H1 (cell line): ENCODE data around the gene SOWAHD.

Experiments used
- ASH2L ChIP-seq: fragments of 200-600, 300-600 bp; sonication (generic); IDR thresholded peaks from one replicate; pipeline ENCODE4 v1.7.1; 2017; ENCODE audit warnings: low read length
- CTBP2 ChIP-seq: IDR thresholded peaks from 2 replicates; pipeline ENCODE4 v1.7.0; 2011; ENCODE audit warnings: borderline replicate concordance, mild to moderate bottlenecking, moderate library complexity, mixed read lengths, low read length; ENCODE audit not compliant: insufficient read depth, insufficient read length
- EP300 ChIP-seq, 2 experiments: IDR thresholded peaks; 1 replicate in 1 of 2; 2 replicates in 1 of 2; pipeline ENCODE4 v1.6.1; 2011 to 2012; ENCODE audit warnings: low read depth in 2 of 2, low read length in 2 of 2, mild to moderate bottlenecking in 2 of 2, borderline replicate concordance in 1 of 2, inconsistent platforms in 1 of 2, moderate library complexity in 1 of 2
- EZH2 ChIP-seq: fragments of 200-600 bp; sonication (generic); IDR thresholded peaks from 2 replicates; pipeline ENCODE4 v1.7.1; 2012; ENCODE audit warnings: low read depth, mild to moderate bottlenecking, moderate library complexity, low read length, inconsistent platforms; ENCODE audit not compliant: severe bottlenecking
- GABPA ChIP-seq: IDR thresholded peaks from 2 replicates; pipeline ENCODE4 v1.6.1; 2011; ENCODE audit warnings: mild to moderate bottlenecking, low read length, moderate library complexity, borderline replicate concordance; ENCODE audit not compliant: insufficient read depth
- GTF2F1 ChIP-seq: IDR thresholded peaks from 2 replicates; pipeline ENCODE4 v1.6.1; 2012; ENCODE audit warnings: low read depth, low read length, improper control_type of control experiment, borderline replicate concordance
- KDM1A ChIP-seq: fragments of 200-600, 300-600 bp; sonication (generic); IDR thresholded peaks from 2 replicates; pipeline ENCODE4 v1.7.1; 2016; ENCODE audit warnings: mild to moderate bottlenecking, low read length, borderline replicate concordance
- MAFK ChIP-seq: IDR thresholded peaks from 2 replicates; pipeline ENCODE4 v1.6.1; 2012; ENCODE audit warnings: low read depth, mild to moderate bottlenecking, improper control_type of control experiment, low read length
- TF ChIP-seq, protein P1 (sequence below), 3 experiments: IDR thresholded peaks; 1 replicate in 2 of 3; 2 replicates in 1 of 3; pipeline versions ENCODE4 v1.5.1 to v1.6.1; 2011; ENCODE audit warnings: low read length in 3 of 3, mild to moderate bottlenecking in 3 of 3, inconsistent platforms in 2 of 3, low read depth in 1 of 3, moderate library complexity in 1 of 3; ENCODE audit not compliant: insufficient read depth in 1 of 3; ENCODE audit errors: control extremely low read depth in 1 of 3
- TF ChIP-seq, protein P2 (sequence below): IDR thresholded peaks from 2 replicates; pipeline ENCODE4 v1.6.1; 2011; ENCODE audit warnings: low read depth, mild to moderate bottlenecking, low read length; ENCODE audit not compliant: insufficient read depth

DNA sequence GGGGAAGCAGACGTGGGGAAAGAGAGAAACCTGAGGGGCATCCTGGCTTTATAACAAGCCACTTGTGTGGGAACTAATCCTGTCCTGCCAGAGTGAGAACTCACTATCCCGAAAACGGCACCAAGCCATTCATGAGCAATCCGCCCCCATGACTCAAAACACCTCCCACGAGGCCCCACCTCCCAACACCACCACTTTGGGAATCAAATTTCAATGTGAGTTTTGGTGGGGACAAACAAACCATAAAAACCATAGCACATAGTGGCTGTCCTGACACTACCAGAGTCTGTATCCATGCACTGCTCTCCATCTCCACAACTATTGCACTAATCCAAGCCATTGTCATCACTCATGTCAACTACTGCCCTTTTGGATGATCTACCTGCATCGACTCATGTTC lies 36.9 kb upstream of the SOWAHD start:
- no peak for TF ChIP-seq GTF2F1
- TF ChIP-seq, protein P1, sequence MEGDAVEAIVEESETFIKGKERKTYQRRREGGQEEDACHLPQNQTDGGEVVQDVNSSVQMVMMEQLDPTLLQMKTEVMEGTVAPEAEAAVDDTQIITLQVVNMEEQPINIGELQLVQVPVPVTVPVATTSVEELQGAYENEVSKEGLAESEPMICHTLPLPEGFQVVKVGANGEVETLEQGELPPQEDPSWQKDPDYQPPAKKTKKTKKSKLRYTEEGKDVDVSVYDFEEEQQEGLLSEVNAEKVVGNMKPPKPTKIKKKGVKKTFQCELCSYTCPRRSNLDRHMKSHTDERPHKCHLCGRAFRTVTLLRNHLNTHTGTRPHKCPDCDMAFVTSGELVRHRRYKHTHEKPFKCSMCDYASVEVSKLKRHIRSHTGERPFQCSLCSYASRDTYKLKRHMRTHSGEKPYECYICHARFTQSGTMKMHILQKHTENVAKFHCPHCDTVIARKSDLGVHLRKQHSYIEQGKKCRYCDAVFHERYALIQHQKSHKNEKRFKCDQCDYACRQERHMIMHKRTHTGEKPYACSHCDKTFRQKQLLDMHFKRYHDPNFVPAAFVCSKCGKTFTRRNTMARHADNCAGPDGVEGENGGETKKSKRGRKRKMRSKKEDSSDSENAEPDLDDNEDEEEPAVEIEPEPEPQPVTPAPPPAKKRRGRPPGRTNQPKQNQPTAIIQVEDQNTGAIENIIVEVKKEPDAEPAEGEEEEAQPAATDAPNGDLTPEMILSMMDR (IDR thresholded peaks at IDR 0.05; ENCODE audit: control extremely low read depth in 1 of 3, insufficient read depth in 1 of 3, low read depth in 1 of 3, low read length in 3 of 3), result no peak
- TF ChIP-seq EP300 (IDR thresholded peaks at IDR 0.05; ENCODE audit: borderline replicate concordance in 1 of 2, low read depth in 2 of 2, low read length in 2 of 2), result no peak
- TF ChIP-seq, protein P2, sequence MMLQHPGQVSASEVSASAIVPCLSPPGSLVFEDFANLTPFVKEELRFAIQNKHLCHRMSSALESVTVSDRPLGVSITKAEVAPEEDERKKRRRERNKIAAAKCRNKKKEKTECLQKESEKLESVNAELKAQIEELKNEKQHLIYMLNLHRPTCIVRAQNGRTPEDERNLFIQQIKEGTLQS, result no peak
- no peak for TF ChIP-seq GABPA
- TF ChIP-seq CTBP2, result no peak
- TF ChIP-seq ASH2L, result no peak
- TF ChIP-seq KDM1A, result no peak
- TF ChIP-seq MAFK, result no peak
- TF ChIP-seq EZH2, result no peak
